HFFc6 (cell line): ENCODE results near the gene PIK3C2G. TPM values are rescaled to one million over a fixed set of nuclear protein-coding genes. Genes with fewer than 3 reads are reported as not detected.

Source experiments
- DNase-seq: peaks from one replicate; pipeline ENCODE4 v3.0.0-alpha.2; 2018
- H3K27ac Mint-ChIP-seq: 2 replicates; pipeline ENCODE4 v1.8.0; 2020; ENCODE audit warnings: mild to moderate bottlenecking, mixed read lengths
- H3K27me3 Mint-ChIP-seq: 2 replicates; pipeline ENCODE4 v1.8.0; 2021; ENCODE audit warnings: mild to moderate bottlenecking, moderate library complexity, mixed read lengths; ENCODE audit not compliant: insufficient read depth
- H3K36me3 Mint-ChIP-seq: 2 replicates; pipeline ENCODE4 v1.8.0; 2021; ENCODE audit warnings: low read depth, mixed read lengths
- H3K4me1 Mint-ChIP-seq: 2 replicates; pipeline ENCODE4 v1.8.0; 2020; ENCODE audit warnings: low read depth, mixed read lengths
- H3K4me3 Mint-ChIP-seq: 2 replicates; pipeline ENCODE4 v1.8.0; 2020; ENCODE audit warnings: mild to moderate bottlenecking, moderate library complexity, mixed read lengths
- H3K9me3 Mint-ChIP-seq: 2 replicates; pipeline ENCODE4 v1.8.0; 2020; ENCODE audit warnings: mild to moderate bottlenecking, mixed read lengths
- CTCF ChIP-seq: fragments of 200-600 bp; sonication (generic); IDR thresholded peaks from 2 replicates; pipeline ENCODE4 v1.5.0; 2021; ENCODE audit warnings: antibody characterized with exemption, mild to moderate bottlenecking
- total RNA-seq, 6 experiments: library from RNA; stranded (reverse); fragmentation: NEBNext Ultra II Directional; extraction: Animal tissue kit (Norgen Biotek cat#: 25700); gene quantifications; 2 replicates in 1 of 6; 3 replicates in 5 of 6; pipeline ENCODE4 v1.2.3, GENCODE V29; 2021

PIK3C2G gene
- total RNA-seq, 6 experiments from 2014 or later: not detected

GRCh38 chr12:18290386-18290785, 29.1 kb downstream of the PIK3C2G start:
- DNase-seq: no peak
- Mint-ChIP-seq H3K27me3 (no peaks in the 10 kb centered on the region), H3K9me3 (no peaks in the 10 kb centered on the region), H3K36me3 (no peaks in the 10 kb centered on the region), H3K4me1 (no peaks in the 10 kb centered on the region; the same call in 1 of the 2 replicates), H3K4me3 (no peak overlapping the region), H3K27ac (no peak overlapping the region)
- no peak for TF ChIP-seq CTCF

- Mint-ChIP-seq H3K4me3 (no peak overlapping the region), H3K36me3 (no peaks in the 10 kb centered on the region), H3K27ac (no peak overlapping the region), H3K9me3 (no peaks in the 10 kb centered on the region), H3K4me1 (no peaks in the 10 kb centered on the region; the same call in none of the 2 replicates), H3K27me3 (peaks cover 2% of the 10 kb centered on the region; the same call in 1 of the 2 replicates)
- no peak for TF ChIP-seq CTCF
- DNase-seq: no peak
Observed at GRCh38 chr12:18294889-18295288, 33.6 kb downstream of the PIK3C2G start.

GRCh38 chr12:18296201-18296908, 35.0 kb downstream of the PIK3C2G start:
- Mint-ChIP-seq H3K4me3 (peak overlapping the region; percentile 9; the same call in 1 of the 2 replicates), H3K9me3 (no peaks in the 10 kb centered on the region; the same call in 1 of the 2 replicates), H3K4me1 (no peaks in the 10 kb centered on the region; the same call in 1 of the 2 replicates), H3K27ac (no peak overlapping the region), H3K36me3 (no peaks in the 10 kb centered on the region), H3K27me3 (peaks cover 2% of the 10 kb centered on the region; the same call in 1 of the 2 replicates)
- DNase-seq: no peak
- no peak for TF ChIP-seq CTCF

GRCh38 chr12:18296909-18297280, 35.6 kb downstream of the PIK3C2G start:
- Mint-ChIP-seq H3K9me3 (peaks cover 1% of the 10 kb centered on the region; the same call in 1 of the 2 replicates), H3K4me1 (no peaks in the 10 kb centered on the region; the same call in 1 of the 2 replicates), H3K27me3 (peaks cover 2% of the 10 kb centered on the region; the same call in 1 of the 2 replicates), H3K36me3 (no peaks in the 10 kb centered on the region), H3K4me3 (peak overlapping the region; percentile 9; the same call in 1 of the 2 replicates), H3K27ac (no peak overlapping the region)
- DNase-seq: no peak
- no peak for TF ChIP-seq CTCF

GRCh38 chr12:18297902-18298301, 36.6 kb downstream of the PIK3C2G start:
- H3K4me1 Mint-ChIP-seq: no peaks in the 10 kb centered on the region; the same call in 1 of the 2 replicates
- H3K4me3 Mint-ChIP-seq: no peak overlapping the region
- TF ChIP-seq CTCF: no peak
- no peak for DNase-seq
- H3K9me3 Mint-ChIP-seq: peaks cover 4% of the 10 kb centered on the region; the same call in 1 of the 2 replicates
- no peaks in the 10 kb centered on the region for H3K36me3 Mint-ChIP-seq
- H3K27me3 Mint-ChIP-seq: peaks cover 2% of the 10 kb centered on the region; the same call in 1 of the 2 replicates
- H3K27ac Mint-ChIP-seq: no peak overlapping the region
